RWPE1 (cell line): ENCODE results near the gene TENT5A.

Source experiments
- CTCF ChIA-PET: fragments of 350-600 bp; sonication (Branson Sonifier 250); formaldehyde crosslinking; extraction: SDS; loops from one replicate; lab custom pipeline; 2021; lab: Yijun Ruan, JAX
- POLR2A ChIA-PET: fragments of 400-600 bp; formaldehyde crosslinking; extraction: SDS; loops from one replicate; lab custom pipeline; 2020; ENCODE audit warnings: antibody characterized with exemption; ENCODE audit not compliant: low non-redundant PET; lab: Yijun Ruan, JAX
- DNase-seq: peaks from one replicate; pipeline ENCODE4 v3.0.0; 2012; ENCODE audit warnings: low spot score
- H3K27ac ChIP-seq: fragments of 450-650 bp; 2 replicates; pipeline ENCODE4 v1.5.1; 2017
- TF ChIP-seq, protein P1 (sequence below): fragments of 450-650 bp; conservative IDR thresholded peaks from 2 replicates; pipeline ENCODE4 v1.5.1; 2017; ENCODE audit warnings: low read depth, mild to moderate bottlenecking

Gene TENT5A

DNA sequence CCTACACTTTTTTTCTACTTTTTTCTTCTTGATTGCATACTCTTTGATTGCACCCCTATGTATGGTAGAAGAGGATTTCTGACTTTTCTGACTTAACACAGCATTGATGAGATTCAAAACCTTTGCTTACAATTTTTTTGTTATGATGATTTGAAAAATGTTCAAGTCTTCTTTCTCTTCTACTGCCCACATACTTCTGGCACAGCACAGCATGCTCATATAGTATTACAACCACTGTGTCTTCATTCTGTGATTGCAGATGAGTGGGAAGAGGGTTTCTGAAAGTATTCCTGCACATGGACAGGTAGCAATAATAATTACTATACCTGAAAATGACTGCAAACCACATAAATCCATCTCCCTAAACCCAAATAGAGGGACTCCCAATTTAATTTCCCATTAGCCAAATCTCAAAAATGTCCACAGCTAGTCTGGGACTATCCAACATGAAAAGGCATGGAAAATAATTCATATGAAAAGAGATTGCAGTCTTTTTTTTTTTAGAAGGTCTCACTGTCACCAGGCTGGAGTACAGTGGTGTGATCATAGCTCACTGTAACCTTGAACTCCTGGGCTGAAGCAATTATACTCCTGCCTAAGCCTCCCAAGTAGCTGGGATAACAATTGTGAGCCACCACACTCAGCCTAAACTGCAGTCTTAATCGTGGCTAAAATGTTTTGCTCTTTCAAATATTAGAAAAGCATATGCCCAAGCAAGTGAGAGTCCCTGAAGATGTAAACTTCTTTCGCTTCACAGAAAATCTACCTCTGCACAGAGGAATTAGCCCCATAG, 15.9 kb upstream of the TENT5A start:
- CTCF ChIA-PET: interaction anchor here (0.6 kb wide), 2 partner anchors 505 to 1899 kb away, joined by 4 read pairs; no protein-coding TSS in a partner anchor
- POLR2A ChIA-PET: no interaction called here
- H3K27ac ChIP-seq: no peak overlapping the region
- no peak for DNase-seq
- TF ChIP-seq, protein P1, sequence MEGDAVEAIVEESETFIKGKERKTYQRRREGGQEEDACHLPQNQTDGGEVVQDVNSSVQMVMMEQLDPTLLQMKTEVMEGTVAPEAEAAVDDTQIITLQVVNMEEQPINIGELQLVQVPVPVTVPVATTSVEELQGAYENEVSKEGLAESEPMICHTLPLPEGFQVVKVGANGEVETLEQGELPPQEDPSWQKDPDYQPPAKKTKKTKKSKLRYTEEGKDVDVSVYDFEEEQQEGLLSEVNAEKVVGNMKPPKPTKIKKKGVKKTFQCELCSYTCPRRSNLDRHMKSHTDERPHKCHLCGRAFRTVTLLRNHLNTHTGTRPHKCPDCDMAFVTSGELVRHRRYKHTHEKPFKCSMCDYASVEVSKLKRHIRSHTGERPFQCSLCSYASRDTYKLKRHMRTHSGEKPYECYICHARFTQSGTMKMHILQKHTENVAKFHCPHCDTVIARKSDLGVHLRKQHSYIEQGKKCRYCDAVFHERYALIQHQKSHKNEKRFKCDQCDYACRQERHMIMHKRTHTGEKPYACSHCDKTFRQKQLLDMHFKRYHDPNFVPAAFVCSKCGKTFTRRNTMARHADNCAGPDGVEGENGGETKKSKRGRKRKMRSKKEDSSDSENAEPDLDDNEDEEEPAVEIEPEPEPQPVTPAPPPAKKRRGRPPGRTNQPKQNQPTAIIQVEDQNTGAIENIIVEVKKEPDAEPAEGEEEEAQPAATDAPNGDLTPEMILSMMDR: no peak

DNA sequence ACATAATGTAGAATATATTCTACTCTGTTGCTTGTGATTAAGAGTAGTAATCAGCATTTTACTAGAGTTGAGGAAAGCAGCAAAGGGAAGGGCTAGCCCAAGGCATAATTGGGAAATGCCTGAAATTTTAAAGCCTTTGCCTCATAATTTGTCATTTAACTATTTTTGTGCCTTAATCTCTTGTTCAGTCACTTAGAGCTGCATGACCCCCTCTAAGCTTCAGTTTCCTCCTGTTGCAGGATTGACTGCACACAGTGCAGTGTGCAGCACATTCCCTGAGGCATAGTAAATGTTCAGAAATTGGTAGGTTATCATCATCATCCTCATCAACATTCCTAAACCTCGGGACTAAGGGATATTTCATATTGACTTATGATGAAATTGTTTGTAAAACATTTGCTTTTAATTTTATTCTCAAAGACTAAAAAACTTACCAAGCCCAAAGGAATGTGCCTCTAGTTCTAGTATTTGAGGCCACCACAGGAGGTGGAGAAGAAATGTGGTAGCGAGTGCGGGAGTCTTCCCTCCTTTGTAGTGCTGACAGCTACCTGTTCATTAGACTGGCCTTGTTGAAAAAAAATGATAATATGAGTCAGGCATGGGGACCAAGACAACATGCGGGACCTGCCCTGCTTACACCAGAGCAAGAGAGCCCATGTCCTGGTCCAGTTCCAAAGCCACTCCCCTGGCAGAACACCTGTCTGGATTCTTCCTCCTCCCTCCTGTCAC, 14.8 kb upstream of the TENT5A start:
- no peak for DNase-seq

DNA sequence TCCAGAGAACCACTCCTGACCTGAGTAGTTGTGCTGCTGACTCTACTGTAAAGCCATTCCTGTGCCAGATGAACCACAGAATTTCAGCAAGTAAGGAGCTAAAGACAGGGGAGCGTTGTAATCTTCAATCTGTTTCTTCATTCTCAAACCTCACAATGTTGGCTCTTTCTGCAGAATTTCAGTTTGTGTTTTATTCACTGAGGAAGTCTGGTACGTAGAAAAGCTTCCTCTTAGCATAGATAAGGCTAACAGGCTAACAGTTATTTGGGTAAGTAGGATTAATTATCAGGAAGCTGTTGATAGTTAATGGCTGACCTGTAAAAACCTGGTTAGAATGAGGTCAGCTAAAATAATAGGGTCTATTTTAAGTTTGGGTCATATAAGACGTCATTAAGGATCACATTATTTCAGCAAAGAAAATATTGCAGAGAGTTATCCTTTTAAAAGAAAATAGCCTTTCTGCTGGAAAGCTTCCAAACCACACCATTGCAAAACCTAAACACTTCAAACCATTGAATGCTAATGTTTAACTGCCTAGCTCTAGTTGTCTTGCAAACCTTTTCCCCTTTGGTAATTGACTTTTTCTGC, 14.1 kb upstream of the TENT5A start:
- H3K27ac ChIP-seq: no peak overlapping the region
- CTCF ChIA-PET: no interaction called here
- TF ChIP-seq, protein P1: no peak
- peak; percentile 25 for DNase-seq
- POLR2A ChIA-PET: no interaction called here

More for the DNA sequence above, 14.8 kb upstream of the TENT5A start:
- ChIA-PET POLR2A (no interaction called here), CTCF (interaction anchor here (0.6 kb wide), 1 partner anchor 1898 kb away, joined by 4 read pairs; no protein-coding TSS in a partner anchor)
- H3K27ac ChIP-seq: no peak overlapping the region
- TF ChIP-seq, protein P1: no peak

DNA sequence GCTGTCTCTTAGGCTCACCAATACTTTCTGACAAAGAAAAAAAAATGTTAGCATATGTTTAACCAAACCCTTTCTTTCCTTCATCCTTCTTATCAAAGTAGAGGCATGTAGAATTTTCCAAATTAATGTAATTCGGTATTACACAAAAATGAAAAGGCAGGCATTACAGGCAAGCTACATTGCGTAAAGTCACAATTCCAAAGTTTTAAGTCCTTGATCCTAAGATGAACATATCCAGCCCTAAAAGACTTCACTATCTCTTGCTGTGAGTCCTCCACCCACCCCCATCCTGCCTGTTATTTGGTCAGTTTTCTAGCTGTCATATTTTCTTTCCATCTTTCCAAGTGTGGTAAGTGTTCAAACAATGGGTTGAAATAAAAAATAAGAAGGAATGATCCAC, 12.1 kb upstream of the TENT5A start:
- no peak for DNase-seq
- TF ChIP-seq, protein P1: no peak
- POLR2A ChIA-PET: no interaction called here
- H3K27ac ChIP-seq: no peak overlapping the region
- CTCF ChIA-PET: interaction anchor here (0.6 kb wide), 2 partner anchors 69 to 1763 kb away, joined by 3 to 4 read pairs; no protein-coding TSS in a partner anchor

DNA sequence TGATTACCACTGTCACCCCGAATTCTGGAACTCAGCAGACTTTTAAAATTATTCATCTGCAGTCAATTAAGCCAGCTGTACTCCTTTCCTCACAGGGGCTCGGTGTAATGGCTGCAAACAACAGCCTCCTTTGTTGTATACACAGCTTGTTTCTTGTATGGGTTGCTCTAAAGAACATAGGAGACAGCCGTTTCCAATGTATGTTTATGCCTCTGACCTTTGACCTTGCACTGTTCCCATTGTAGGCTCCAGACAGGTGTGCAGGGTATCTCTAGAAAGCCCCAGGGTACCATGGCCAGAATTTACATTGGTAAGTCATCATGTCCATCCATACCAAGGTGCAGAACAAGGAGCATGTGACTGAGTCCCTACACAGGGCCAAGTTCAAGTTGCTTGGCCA, 11.5 kb upstream of the TENT5A start:
- TF ChIP-seq, protein P1: no peak
- no peak overlapping the region for H3K27ac ChIP-seq
- CTCF ChIA-PET: interaction anchor here (0.6 to 0.7 kb wide), 3 partner anchors 9 to 68 kb away, joined by 3 read pairs; no protein-coding TSS in a partner anchor
- POLR2A ChIA-PET: no interaction called here
- no peak for DNase-seq

DNA sequence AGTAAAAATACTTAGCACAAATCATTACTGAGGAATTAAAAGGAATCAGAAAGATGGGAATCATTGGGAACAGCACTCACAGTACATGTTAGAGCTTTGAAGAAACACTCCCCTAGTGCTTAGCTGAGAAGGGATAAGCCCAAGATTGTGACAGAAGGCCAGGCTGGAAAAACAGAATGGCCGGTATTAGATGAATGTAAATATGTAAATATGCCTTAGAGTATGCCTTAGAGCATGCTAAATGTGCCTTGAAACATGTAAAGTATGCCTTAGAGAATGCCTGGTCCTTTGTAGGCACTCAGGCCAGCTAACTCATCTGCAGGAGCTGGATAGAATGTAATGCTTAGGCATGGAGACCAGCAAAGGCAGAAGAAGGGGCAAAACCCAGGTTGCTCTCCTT, 10.6 kb upstream of the TENT5A start:
- POLR2A ChIA-PET: no interaction called here
- no peak for DNase-seq
- TF ChIP-seq, protein P1: no peak
- H3K27ac ChIP-seq: no peak overlapping the region
- CTCF ChIA-PET: interaction anchor here (0.7 kb wide), 2 partner anchors 8 to 417 kb away, joined by 3 read pairs; no protein-coding TSS in a partner anchor
